Ishikawa (cell line): Measurements from ENCODE around the gene C1QA.

Experiments
- CEBPB ChIP-seq: IDR thresholded peaks from 2 replicates; pipeline ENCODE4 v1.6.1; 2012
- CREB1 ChIP-seq: IDR thresholded peaks from 2 replicates; pipeline ENCODE4 v1.6.1; 2012; ENCODE audit warnings: low read depth
- EP300 ChIP-seq: IDR thresholded peaks from 2 replicates; pipeline ENCODE4 v1.6.1; 2012; ENCODE audit warnings: borderline replicate concordance
- FOXM1 ChIP-seq: IDR thresholded peaks from 2 replicates; pipeline ENCODE4 v1.6.1; 2012; ENCODE audit warnings: low read depth, borderline replicate concordance
- TAF1 ChIP-seq: IDR thresholded peaks from 2 replicates; pipeline ENCODE4 v1.6.1; 2012; ENCODE audit warnings: low read depth, mild to moderate bottlenecking
- TCF12 ChIP-seq: IDR thresholded peaks from 2 replicates; pipeline ENCODE4 v1.6.1; 2012; ENCODE audit warnings: low read depth
- TF ChIP-seq, protein P1 (sequence below): IDR thresholded peaks from 2 replicates; pipeline ENCODE4 v1.6.1; 2012

DNA sequence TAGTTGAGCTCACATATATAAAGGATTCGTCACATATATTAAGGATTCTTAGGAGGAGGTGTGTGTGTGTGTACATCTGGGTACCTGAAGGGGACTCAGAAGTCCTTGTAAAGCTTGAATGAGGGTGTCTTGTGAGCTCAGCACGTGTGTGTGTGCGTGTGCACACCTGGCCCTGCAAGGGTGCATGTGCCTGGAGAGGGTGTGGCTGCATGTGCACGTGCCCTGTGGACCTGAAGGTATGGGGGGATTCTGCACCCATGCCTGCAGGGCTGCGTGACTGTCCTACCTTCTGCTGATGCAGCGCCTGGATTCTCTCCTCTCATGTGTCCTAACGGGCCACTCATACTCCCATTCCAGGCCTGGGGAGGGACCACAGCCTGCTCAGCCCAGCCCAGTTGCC is 49.2 kb upstream of the C1QA start:
- TF ChIP-seq CEBPB = no peak
- TF ChIP-seq TAF1 = no peak
- no peak for TF ChIP-seq FOXM1
- no peak for TF ChIP-seq TCF12
- TF ChIP-seq CREB1 = no peak
- TF ChIP-seq, protein P1, sequence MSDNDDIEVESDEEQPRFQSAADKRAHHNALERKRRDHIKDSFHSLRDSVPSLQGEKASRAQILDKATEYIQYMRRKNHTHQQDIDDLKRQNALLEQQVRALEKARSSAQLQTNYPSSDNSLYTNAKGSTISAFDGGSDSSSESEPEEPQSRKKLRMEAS = no peak
- TF ChIP-seq EP300 = no peak
